ENCODE measurements around the gene ADAM21.

DNA sequence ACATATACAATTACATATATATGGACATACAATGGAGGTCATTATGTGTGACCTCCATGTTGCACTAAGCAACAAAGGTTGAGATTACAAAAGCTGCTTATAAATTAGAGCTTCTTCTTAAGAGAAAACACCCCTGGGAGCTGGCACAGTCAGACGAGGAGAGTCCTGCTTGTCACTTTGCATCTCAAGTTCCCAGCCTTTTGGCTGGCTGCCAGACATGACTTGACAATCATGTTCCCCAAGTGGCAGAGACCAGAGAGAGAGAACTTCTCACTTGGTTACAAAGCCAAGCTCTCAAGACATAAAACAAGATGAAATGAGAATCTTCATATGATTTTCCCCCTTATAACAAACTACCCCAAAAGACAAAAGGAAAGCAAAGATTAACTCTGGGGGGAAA is 26.6 kb upstream of the ADAM21 start:
- TF ChIP-seq, protein P1, sequence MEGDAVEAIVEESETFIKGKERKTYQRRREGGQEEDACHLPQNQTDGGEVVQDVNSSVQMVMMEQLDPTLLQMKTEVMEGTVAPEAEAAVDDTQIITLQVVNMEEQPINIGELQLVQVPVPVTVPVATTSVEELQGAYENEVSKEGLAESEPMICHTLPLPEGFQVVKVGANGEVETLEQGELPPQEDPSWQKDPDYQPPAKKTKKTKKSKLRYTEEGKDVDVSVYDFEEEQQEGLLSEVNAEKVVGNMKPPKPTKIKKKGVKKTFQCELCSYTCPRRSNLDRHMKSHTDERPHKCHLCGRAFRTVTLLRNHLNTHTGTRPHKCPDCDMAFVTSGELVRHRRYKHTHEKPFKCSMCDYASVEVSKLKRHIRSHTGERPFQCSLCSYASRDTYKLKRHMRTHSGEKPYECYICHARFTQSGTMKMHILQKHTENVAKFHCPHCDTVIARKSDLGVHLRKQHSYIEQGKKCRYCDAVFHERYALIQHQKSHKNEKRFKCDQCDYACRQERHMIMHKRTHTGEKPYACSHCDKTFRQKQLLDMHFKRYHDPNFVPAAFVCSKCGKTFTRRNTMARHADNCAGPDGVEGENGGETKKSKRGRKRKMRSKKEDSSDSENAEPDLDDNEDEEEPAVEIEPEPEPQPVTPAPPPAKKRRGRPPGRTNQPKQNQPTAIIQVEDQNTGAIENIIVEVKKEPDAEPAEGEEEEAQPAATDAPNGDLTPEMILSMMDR (IDR thresholded peaks at IDR 0.05) = no peak
- no peak for TF ChIP-seq POLR2AphosphoS5 (IDR thresholded peaks at IDR 0.05)

All from prostate gland (tissue), 2 donors.